GM12878 (cell line): ENCODE measurements around the gene AGAP1. TPM values are rescaled to one million over a fixed set of nuclear protein-coding genes. Genes with fewer than 3 reads are reported as not detected.

Source experiments
- ATAC-seq: fragments of 200-7000 bp; cut with Tn5 transposase; 3 replicates; pipeline ENCODE4 v1.9.1; 2020; ENCODE audit warnings: mild to moderate bottlenecking, moderate library complexity
- BruUV-seq: library from RNA; stranded (reverse); fragments of 400-500 nt; replicated peaks from 2 replicates; lab custom pipeline; 2021; lab: Mats Ljungman, UMichigan
- CTCF ChIA-PET: fragments of 300-600 bp; sonication (Branson Sonifier 250); formaldehyde crosslinking; extraction: SDS; loops from one replicate; lab custom pipeline; 2021; ENCODE audit warnings: inconsistent platforms; lab: Yijun Ruan, JAX
- POLR2A ChIA-PET: fragments of 350-600 bp; formaldehyde crosslinking; extraction: SDS; loops from one replicate; lab custom pipeline; 2021; ENCODE audit warnings: inconsistent platforms; lab: Charles Lee
- RAD21 ChIA-PET: fragments of 300-600 bp; sonication (Branson Sonifier 250); formaldehyde crosslinking; loops from one replicate; lab custom pipeline; 2023; ENCODE audit warnings: antibody characterized with exemption; ENCODE audit not compliant: unreplicated experiment; lab: Charles Lee
- SMC1A ChIA-PET: fragments of 300-600 bp; sonication (Branson Sonifier 250); formaldehyde crosslinking; loops from one replicate; lab custom pipeline; 2023; ENCODE audit not compliant: unreplicated experiment, uncharacterized antibody; lab: Charles Lee
- DNase-seq: peaks from one replicate; pipeline ENCODE4 v3.0.0-alpha.2; 2011; ENCODE audit warnings: low read depth, low spot score
- FAIRE-seq: peaks from 3 replicates; lab custom pipeline; 2011; peaks lifted over from hg19 to GRCh38; lab: Jason Lieb, UNC
- H2AFZ ChIP-seq: 2 replicates; pipeline ENCODE4 v1.6.0; 2011; ENCODE audit warnings: low read depth, low read length, control low read depth; ENCODE audit not compliant: control insufficient read depth
- H3K27ac ChIP-seq: 2 replicates; pipeline ENCODE4 v1.5.1; 2011; ENCODE audit warnings: control low read depth; ENCODE audit not compliant: control insufficient read depth, insufficient read depth
- H3K27me3 ChIP-seq, 2 experiments: replicated peaks in 1 of 2; 2 replicates each; pipeline versions ENCODE4 v1.6.0 to v1.6.1; 2011; ENCODE audit warnings: low read length in 1 of 2; ENCODE audit not compliant: control insufficient read depth in 2 of 2, insufficient read depth in 2 of 2
- H3K36me3 ChIP-seq, 2 experiments: 2 replicates each; pipeline ENCODE4 v1.5.1; 2011; ENCODE audit warnings: low read length in 1 of 2; ENCODE audit not compliant: control insufficient read depth in 2 of 2, insufficient read depth in 2 of 2
- H3K4me1 ChIP-seq: 2 replicates; pipeline ENCODE4 v1.6.1; 2011; ENCODE audit warnings: mild to moderate bottlenecking, low read length, moderate library complexity, mixed read lengths; ENCODE audit not compliant: control insufficient read depth, insufficient read depth
- H3K4me2 ChIP-seq: 2 replicates; pipeline ENCODE4 v1.6.0; 2011; ENCODE audit warnings: control low read depth; ENCODE audit not compliant: control insufficient read depth, insufficient read depth
- H3K4me3 ChIP-seq: fragments of 200-600 bp; sonication (generic); 2 replicates; pipeline ENCODE4 v1.5.1; 2016
- H3K79me2 ChIP-seq: 2 replicates; pipeline ENCODE4 v1.6.0; 2011; ENCODE audit warnings: low read length; ENCODE audit not compliant: control insufficient read depth, insufficient read depth
- H3K9ac ChIP-seq: 2 replicates; pipeline ENCODE4 v1.8.0; 2011; ENCODE audit warnings: low read length, control low read depth, mixed read lengths; ENCODE audit not compliant: control insufficient read depth, insufficient read depth
- H3K9me3 ChIP-seq: replicated peaks from 3 replicates; pipeline ENCODE4 v1.5.1; 2011; ENCODE audit warnings: mild to moderate bottlenecking, low read length; ENCODE audit not compliant: control insufficient read depth, insufficient read depth
- H4K20me1 ChIP-seq: 2 replicates; pipeline ENCODE4 v1.6.0; 2011; ENCODE audit not compliant: control insufficient read depth, insufficient read depth
- CHD2 ChIP-seq: IDR thresholded peaks from 2 replicates; pipeline ENCODE4 v1.6.1; 2011; ENCODE audit warnings: low read depth, low read length, improper control_type of control experiment, borderline replicate concordance
- EP300 ChIP-seq, 2 experiments: fragments of 150-350 bp in 1 of 2; IDR thresholded peaks; 2 replicates each; pipeline ENCODE4 v1.6.1; 2011 to 2012; ENCODE audit warnings: low read depth in 2 of 2, low read length in 2 of 2, borderline replicate concordance in 1 of 2, improper control_type of control experiment in 1 of 2, inconsistent platforms in 1 of 2; ENCODE audit not compliant: control insufficient read depth in 1 of 2
- GABPA ChIP-seq: IDR thresholded peaks from 2 replicates; pipeline ENCODE4 v1.6.1; 2014; ENCODE audit warnings: antibody characterized with exemption, low read depth, mild to moderate bottlenecking, inconsistent platforms
- GATAD2B ChIP-seq: fragments of 450-650 bp; conservative IDR thresholded peaks from 2 replicates; pipeline ENCODE4 v1.6.1; 2017; ENCODE audit warnings: low read depth, mild to moderate bottlenecking, moderate library complexity
- JUND ChIP-seq: IDR thresholded peaks from 2 replicates; pipeline ENCODE4 v1.6.1; 2012; ENCODE audit warnings: low read depth, mild to moderate bottlenecking, low read length, improper control_type of control experiment, moderate library complexity
- NFYA ChIP-seq: IDR thresholded peaks from 2 replicates; pipeline ENCODE4 v1.6.1; 2011; ENCODE audit warnings: low read depth, mild to moderate bottlenecking, low read length, improper control_type of control experiment, borderline replicate concordance
- POLR2A ChIP-seq: IDR thresholded peaks from 2 replicates; pipeline ENCODE4 v1.6.1; 2011; ENCODE audit warnings: low read depth, mild to moderate bottlenecking, low read length
- SMARCA5 ChIP-seq: fragments of 450-650 bp; IDR thresholded peaks from 2 replicates; pipeline ENCODE4 v1.6.1; 2017; ENCODE audit warnings: mild to moderate bottlenecking
- TAF1 ChIP-seq: IDR thresholded peaks from 2 replicates; pipeline ENCODE4 v1.6.1; 2011; ENCODE audit warnings: mild to moderate bottlenecking, low read depth, low read length, borderline replicate concordance
- TCF7 ChIP-seq: IDR thresholded peaks from 2 replicates; pipeline ENCODE4 v1.6.1; 2014; ENCODE audit warnings: antibody characterized with exemption, borderline replicate concordance
- USF1 ChIP-seq: IDR thresholded peaks from 2 replicates; pipeline ENCODE4 v1.6.1; 2011; ENCODE audit warnings: borderline replicate concordance, low read depth, mild to moderate bottlenecking, moderate library complexity, mixed read lengths, low read length; ENCODE audit not compliant: insufficient read depth; ENCODE audit errors: extremely low read length
- ZBED1 ChIP-seq: IDR thresholded peaks from 2 replicates; pipeline ENCODE4 v1.6.1; 2016; ENCODE audit warnings: borderline replicate concordance
- ZBTB11 ChIP-seq: fragments of 450-650 bp; formaldehyde crosslinking; IDR thresholded peaks from 2 replicates; pipeline ENCODE4 v1.5.0; 2022; ENCODE audit warnings: mild to moderate bottlenecking, missing genetic modification characterization
- WGBS: methylation state at CpG from one replicate; pipeline ENCODE4 v1.1.6; 2016; ENCODE audit warnings: low lambda C conversion rate; ENCODE audit not compliant: insufficient replicate concordance, insufficient coverage; ENCODE audit errors: missing lambda C conversion rate; 5-methylcytosine and 5-hydroxymethylcytosine counted together
- in situ Hi-C: fragments of 300-500 bp; cut with MboI; formaldehyde crosslinking; loops from 9 replicates; pipeline ENCODE4 v1.14.3; 2018; ENCODE audit warnings: mixed read lengths
- intact Hi-C: fragments of 100-400 bp; cut with micrococcal nuclease; formaldehyde crosslinking; loops from one replicate; pipeline ENCODE4 v1.14.2; 2022; ENCODE audit not compliant: unreplicated experiment
- polyA plus RNA-seq, 11 experiments: library from polyadenylated mRNA; depleted of rRNA in 4 of 11; unstranded in 6 of 11; stranded (reverse) in 5 of 11; fragments of >200 nt; fragmentation: Nextera tagmentation in 4 of 11; fragmentation: Illumina TruSeq in 1 of 11; extraction: Ambion mirVana in 4 of 11; extraction: Trizol in 1 of 11; gene quantifications; 1 replicate in 1 of 11; 2 replicates in 10 of 11; pipeline versions ENCODE4 v1.2.1 to v1.2.3, GENCODE V29; 2011 to 2016; ENCODE audit warnings: inconsistent platforms in 2 of 11, missing spikeins in 2 of 11, low read depth in 1 of 11
- total RNA-seq, 4 experiments: library from RNA; depleted of rRNA in 3 of 4; stranded (reverse); fragments of >200 nt in 3 of 4; fragmentation: Illumina TruSeq in 1 of 4; extraction: Trizol in 1 of 4; gene quantifications; 2 replicates each; pipeline versions ENCODE4 v1.2.1 to v1.2.3, GENCODE V29; 2013 to 2021
- TF ChIP-seq, protein P1 (sequence below): fragments of 450-650 bp; formaldehyde crosslinking; IDR thresholded peaks from 2 replicates; pipeline ENCODE4 v1.4.0; 2022; ENCODE audit warnings: mild to moderate bottlenecking, moderate library complexity

Gene AGAP1
- total and polyA plus RNA-seq, 10 of the 15 experiments (the other 5 are each of a cell fraction or from before 2014, with no cell fraction given) = 0.05 to 0.15 (median 0.06) TPM; not detected in 7

DNA sequence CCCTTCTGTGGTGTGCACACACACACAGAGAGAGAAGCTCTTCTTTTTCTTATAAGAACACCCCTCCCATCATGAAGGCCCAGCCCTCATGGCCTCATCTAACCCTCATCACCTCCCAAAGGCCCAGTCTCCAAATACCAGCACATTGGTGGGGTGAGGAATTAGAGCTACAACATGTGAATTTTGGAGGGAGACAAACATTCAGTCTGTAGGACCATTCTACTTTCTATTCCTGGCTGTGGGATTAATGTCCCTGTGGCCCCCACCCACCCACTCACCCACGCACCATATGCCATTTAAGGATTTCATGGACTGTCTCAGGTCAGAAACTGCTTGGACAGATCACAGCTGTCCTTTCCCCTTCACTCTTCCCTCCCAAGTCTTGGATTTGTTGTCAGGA, 484.2 kb downstream of the AGAP1 start:
- no peak for FAIRE-seq
- BruUV-seq = no TSS peak

More for the DNA sequence above, 484.2 kb downstream of the AGAP1 start:
- no peaks in the 10 kb centered on the region for H3K9me3 ChIP-seq
- ChIA-PET RAD21 (no interaction called here), SMC1A (no interaction called here), CTCF (no interaction called here), POLR2A (no interaction called here)
- intact Hi-C loops (no loop called here), in situ Hi-C loops (no loop called here)
- no peak overlapping the region for H3K4me3 ChIP-seq
- no peaks in the 10 kb centered on the region; a peak in 1 of 4 replicates for H3K27me3 ChIP-seq
- no peaks in the 10 kb centered on the region for H3K79me2 ChIP-seq
- no peak overlapping the region for H3K9ac ChIP-seq
- WGBS = 0% methylated on average over 1 of the region's 1 CpG
- H3K4me1 ChIP-seq = no peaks in the 10 kb centered on the region
- no peaks in the 10 kb centered on the region for H3K36me3 ChIP-seq
- no peak overlapping the region for H2AFZ ChIP-seq
- TF ChIP-seq, protein P1, sequence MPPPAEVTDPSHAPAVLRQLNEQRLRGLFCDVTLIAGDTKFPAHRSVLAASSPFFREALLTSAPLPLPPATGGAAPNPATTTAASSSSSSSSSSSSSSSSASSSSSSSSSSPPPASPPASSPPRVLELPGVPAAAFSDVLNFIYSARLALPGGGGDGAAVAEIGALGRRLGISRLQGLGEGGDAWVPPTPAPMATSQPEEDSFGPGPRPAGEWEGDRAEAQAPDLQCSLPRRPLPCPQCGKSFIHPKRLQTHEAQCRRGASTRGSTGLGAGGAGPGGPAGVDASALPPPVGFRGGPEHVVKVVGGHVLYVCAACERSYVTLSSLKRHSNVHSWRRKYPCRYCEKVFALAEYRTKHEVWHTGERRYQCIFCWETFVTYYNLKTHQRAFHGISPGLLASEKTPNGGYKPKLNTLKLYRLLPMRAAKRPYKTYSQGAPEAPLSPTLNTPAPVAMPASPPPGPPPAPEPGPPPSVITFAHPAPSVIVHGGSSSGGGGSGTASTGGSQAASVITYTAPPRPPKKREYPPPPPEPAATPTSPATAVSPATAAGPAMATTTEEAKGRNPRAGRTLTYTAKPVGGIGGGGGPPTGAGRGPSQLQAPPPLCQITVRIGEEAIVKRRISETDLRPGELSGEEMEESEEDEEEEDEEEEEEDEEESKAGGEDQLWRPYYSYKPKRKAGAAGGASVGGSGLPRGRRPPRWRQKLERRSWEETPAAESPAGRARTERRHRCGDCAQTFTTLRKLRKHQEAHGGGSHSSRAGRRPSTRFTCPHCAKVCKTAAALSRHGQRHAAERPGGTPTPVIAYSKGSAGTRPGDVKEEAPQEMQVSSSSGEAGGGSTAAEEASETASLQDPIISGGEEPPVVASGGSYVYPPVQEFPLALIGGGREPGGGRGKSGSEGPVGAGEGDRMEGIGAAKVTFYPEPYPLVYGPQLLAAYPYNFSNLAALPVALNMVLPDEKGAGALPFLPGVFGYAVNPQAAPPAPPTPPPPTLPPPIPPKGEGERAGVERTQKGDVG (CRISPR knock-in tag) = no peak
- no peak for TF ChIP-seq GATAD2B
- TF ChIP-seq NFYA = no peak
- no peak for TF ChIP-seq TAF1
- TF ChIP-seq TCF7 = no peak
- no peak for TF ChIP-seq ZBED1
- TF ChIP-seq JUND = no peak
- no peak for TF ChIP-seq EP300 (IDR thresholded peaks at IDR 0.05; ENCODE audit: borderline replicate concordance in 1 of 2, control insufficient read depth in 1 of 2, low read depth in 2 of 2, low read length in 2 of 2)
- TF ChIP-seq ZBTB11 (CRISPR knock-in tag) = no peak
- TF ChIP-seq CHD2 = no peak
- TF ChIP-seq USF1 = no peak
- no peak for TF ChIP-seq SMARCA5
- no peak for TF ChIP-seq POLR2A
- TF ChIP-seq GABPA = no peak
- ATAC-seq = no peak
- H3K27ac ChIP-seq = no peak overlapping the region
- DNase-seq = no peak
- H3K4me2 ChIP-seq = no peak overlapping the region
- H4K20me1 ChIP-seq = no peaks in the 10 kb centered on the region
